Measurements from ENCODE around the gene CFAP68. TPM values are rescaled to one million over a fixed set of nuclear protein-coding genes. Genes with fewer than 3 reads are reported as not detected.
A peak's percentile ranks its signal among the peaks of the same experiment; 100 is the strongest.

Gene CFAP68
- total RNA-seq, 4 donors from 2014 or later: 26.2 to 45.2 (median 29.1) TPM

DNA sequence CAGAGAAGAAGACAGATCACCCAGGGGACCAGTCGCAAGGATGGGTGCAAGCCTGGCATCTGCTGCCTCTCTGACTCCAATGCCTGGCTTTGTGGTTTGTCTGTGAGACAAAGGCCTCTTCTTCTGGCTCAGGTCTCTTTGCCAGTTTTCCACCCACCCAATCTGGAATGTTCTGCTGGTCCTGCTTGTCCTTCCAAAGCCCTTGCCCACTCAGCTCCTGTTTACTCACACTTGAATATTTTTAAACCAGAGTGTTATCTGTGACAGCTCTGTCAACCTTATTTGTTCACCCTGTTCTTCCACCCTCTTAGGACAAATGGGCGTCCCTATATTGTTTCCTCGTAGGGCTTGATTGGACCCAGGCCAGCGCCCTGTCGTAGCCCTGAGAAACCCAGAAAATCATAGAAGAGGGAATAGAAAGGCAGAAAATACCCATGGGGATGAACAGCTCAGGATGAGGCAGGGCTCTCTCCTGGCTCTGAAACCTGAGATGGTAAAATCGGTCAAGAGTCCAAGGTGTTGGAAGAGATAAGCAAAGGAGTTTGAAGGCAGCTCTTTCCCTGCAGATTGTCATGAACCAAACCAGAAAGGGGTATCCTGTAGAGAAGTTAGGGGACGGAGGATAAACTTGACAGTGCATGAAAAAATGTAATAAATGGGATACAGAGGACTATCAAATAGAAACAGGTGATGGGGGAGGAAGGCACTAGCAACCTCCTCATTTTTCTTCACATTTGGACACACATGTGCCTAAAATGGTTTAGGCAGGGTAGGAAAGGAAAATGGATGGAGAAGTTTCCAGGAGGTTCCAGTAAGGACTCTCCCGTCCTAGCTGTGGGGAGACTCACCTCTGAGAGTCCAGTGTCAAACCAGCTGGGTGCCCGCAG is 31.6 kb downstream of the CFAP68 start:
- DNase-seq (ENCODE audit: low spot score in 2 of 2): no peak
- intact Hi-C loops (cut with DNase I; ENCODE audit: low total_unique reads): loop anchor here (5.0 kb wide), 1 partner anchor 1191 kb away; no protein-coding TSS in a partner anchor
- H3K4me3 ChIP-seq (ENCODE audit: low read depth, poor library complexity, severe bottlenecking): no peak overlapping the region
- TF ChIP-seq, protein P1, sequence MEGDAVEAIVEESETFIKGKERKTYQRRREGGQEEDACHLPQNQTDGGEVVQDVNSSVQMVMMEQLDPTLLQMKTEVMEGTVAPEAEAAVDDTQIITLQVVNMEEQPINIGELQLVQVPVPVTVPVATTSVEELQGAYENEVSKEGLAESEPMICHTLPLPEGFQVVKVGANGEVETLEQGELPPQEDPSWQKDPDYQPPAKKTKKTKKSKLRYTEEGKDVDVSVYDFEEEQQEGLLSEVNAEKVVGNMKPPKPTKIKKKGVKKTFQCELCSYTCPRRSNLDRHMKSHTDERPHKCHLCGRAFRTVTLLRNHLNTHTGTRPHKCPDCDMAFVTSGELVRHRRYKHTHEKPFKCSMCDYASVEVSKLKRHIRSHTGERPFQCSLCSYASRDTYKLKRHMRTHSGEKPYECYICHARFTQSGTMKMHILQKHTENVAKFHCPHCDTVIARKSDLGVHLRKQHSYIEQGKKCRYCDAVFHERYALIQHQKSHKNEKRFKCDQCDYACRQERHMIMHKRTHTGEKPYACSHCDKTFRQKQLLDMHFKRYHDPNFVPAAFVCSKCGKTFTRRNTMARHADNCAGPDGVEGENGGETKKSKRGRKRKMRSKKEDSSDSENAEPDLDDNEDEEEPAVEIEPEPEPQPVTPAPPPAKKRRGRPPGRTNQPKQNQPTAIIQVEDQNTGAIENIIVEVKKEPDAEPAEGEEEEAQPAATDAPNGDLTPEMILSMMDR (IDR thresholded peaks at IDR 0.05): no peak
- no peak for TF ChIP-seq POLR2A (IDR thresholded peaks at IDR 0.05)
- WGBS, 2 donors: 19 to 27% methylated on average over 9 of the region's 9 CpGs

DNA sequence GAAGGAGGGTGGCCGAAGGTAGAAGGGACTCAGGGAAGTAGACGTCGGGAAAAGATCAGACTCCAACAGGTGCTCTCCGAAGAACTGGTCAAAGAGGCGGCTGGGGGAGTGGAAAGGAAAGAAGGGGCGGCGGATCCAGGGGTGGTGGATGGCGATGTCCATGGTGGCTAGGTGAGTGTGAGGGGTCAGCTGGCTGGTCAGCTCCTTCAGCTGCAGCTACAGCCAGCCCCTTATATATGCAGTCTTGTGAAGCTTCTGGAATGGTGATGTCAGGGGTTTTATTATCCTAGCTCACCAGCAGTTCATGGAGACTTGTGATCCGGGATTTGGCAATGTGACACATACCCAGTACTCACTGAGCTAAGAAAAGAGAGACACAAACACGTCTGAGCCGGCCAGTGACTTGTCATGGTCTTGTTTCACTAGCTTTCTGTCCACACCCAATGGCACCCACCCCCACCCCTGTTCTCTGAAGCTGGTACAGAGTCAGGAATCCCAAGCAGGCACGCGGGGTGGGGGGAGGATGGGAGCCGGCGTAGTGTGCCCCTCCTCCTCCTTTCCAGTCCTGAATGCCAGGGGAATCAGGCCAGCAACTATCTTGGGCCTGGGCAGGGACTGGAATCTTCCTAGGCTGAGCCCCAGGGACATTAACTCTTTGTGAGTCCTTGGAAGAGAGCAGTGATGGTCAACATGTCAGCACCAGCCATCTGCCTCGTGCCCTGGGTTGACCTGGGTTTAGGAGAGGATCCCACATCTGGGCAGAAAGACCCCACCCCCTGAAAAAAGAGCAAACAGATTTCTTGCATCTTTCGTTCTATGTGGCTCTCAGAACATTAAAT is 32.4 kb downstream of the CFAP68 start, which contains the start of gene CRYAB:
Gene CRYAB (minus strand): TSS at position 208 of the 839 bp plus-strand sequence. CDS start 46 bp downstream, at position 162.
- H3K4me3 ChIP-seq (ENCODE audit: low read depth, poor library complexity, severe bottlenecking): peak within 1 kb of the TSS; percentile 38
- TF ChIP-seq, protein P1 (IDR thresholded peaks at IDR 0.05): no peak
- no peak for TF ChIP-seq POLR2A (IDR thresholded peaks at IDR 0.05)
- 17 to 27% methylated on average over 13 to 17 of the region's 17 CpGs for WGBS, 2 donors
- intact Hi-C loops (cut with DNase I; ENCODE audit: low total_unique reads): loop anchor here (5.0 kb wide), 1 partner anchor 1191 kb away; no protein-coding TSS in a partner anchor
- peak; percentile 94 to 97 for DNase-seq (ENCODE audit: low spot score in 2 of 2)

DNA sequence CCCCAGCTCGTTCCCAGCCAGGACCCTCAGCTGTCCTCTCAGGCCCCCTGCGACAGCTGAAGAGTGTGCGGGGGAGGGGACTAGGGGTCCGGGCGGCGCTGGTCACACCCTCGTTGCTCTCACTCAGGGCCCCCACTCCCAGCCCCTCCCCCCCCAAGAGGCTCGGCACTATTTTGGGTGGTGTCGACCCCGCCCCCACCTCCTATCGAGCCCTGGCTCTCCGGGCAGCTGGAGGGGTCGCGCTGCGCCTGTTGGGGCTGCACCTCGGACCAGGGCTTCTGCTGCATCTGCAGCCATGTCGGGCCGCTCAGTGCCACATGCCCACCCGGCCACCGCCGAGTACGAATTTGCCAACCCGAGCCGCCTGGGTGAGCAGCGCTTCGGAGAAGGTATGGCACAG is 33.2 kb downstream of the CFAP68 start, which contains the start of gene HSPB2:
Gene HSPB2 (plus strand): TSS at position 200 of the 400 bp plus-strand sequence. CDS start 96 bp downstream, at position 296.
- intact Hi-C loops (cut with DNase I; ENCODE audit: low total_unique reads): loop anchor here (5.0 kb wide), 1 partner anchor 1190 kb away; no protein-coding TSS in a partner anchor
- TF ChIP-seq, protein P1 (IDR thresholded peaks at IDR 0.05): no peak
- TF ChIP-seq POLR2A (IDR thresholded peaks at IDR 0.05): no peak
- peak within 1 kb of the TSS; percentile 38 for H3K4me3 ChIP-seq (ENCODE audit: low read depth, poor library complexity, severe bottlenecking)
- peak in 1 of 2 donors; percentile 89 for DNase-seq (ENCODE audit: low spot score in 2 of 2)
- 5 to 18% methylated on average over 14 to 25 of the region's 26 CpGs for WGBS, 2 donors

DNA sequence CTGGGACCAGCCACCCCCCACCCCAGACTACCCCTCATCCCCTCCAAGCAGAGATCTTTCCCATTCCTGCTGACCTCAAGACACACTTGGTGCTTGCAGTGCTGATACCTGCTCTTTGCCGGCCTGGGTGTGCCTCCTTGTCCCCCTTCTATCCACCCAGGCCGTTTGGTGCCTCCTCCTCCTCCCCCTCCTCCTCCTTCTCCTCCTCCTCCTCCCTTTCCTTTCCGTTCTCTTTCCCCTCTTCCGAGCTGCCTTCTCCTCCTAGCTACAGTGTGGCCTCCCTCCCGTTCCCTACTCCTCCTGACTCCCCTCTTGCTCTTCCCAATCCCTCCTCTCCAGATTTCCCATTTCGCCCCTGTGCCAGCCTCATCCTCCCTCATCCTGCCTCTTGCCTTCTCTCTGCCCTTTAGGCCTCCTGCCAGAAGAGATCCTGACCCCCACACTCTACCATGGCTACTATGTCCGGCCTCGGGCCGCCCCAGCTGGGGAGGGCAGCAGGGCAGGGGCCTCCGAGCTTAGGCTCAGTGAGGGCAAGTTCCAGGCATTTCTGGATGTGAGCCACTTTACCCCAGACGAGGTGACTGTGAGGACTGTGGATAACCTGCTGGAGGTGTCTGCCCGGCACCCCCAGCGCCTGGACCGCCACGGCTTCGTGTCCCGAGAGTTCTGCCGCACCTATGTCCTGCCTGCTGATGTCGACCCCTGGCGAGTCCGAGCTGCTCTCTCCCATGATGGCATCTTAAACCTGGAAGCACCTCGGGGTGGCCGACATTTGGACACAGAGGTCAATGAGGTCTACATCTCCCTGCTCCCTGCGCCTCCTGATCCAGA is 33.9 kb downstream of the CFAP68 start:
- TF ChIP-seq POLR2A (IDR thresholded peaks at IDR 0.05): no peak
- TF ChIP-seq, protein P1 (IDR thresholded peaks at IDR 0.05): no peak
- no peak for DNase-seq (ENCODE audit: low spot score in 2 of 2)
- peak overlapping the region; percentile 38 for H3K4me3 ChIP-seq (ENCODE audit: low read depth, poor library complexity, severe bottlenecking)
- WGBS, 2 donors: 48 to 56% methylated on average over 19 to 23 of the region's 24 CpGs
- intact Hi-C loops (cut with DNase I; ENCODE audit: low total_unique reads): loop anchor here (5.0 kb wide), 1 partner anchor 1189 kb away; no protein-coding TSS in a partner anchor

DNA sequence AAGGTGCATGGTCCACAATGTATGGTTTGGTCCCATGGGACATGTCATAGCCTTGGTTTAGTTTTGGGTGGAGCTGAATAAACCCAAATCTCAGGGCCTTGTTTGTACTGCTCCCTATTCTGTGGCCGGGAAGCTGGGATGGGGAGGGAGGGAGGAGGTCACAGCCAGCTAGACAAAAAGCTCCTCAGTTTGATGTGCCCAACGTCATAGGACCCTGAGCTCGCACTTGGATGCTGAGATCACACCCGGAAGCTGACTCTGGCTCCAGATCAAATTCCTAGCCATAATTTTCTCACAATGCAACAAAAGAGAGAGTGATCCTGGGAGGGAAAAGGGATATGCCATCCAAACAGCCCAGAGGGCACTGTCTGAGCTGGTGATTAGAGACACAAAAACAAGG is 34.7 kb downstream of the CFAP68 start:
- 2 to 20% methylated on average over 4 of the region's 4 CpGs for WGBS, 2 donors
- TF ChIP-seq, protein P1 (IDR thresholded peaks at IDR 0.05): no peak
- no peak for TF ChIP-seq POLR2A (IDR thresholded peaks at IDR 0.05)
- H3K4me3 ChIP-seq (ENCODE audit: low read depth, poor library complexity, severe bottlenecking): no peak overlapping the region

More for the DNA sequence above, 34.7 kb downstream of the CFAP68 start:
- intact Hi-C loops (cut with DNase I; ENCODE audit: low total_unique reads): loop anchor here (5.0 kb wide), 1 partner anchor 1188 kb away; no protein-coding TSS in a partner anchor
- no peak for DNase-seq (ENCODE audit: low spot score in 2 of 2)
